Activated CD8-positive, alpha-beta memory T cell treated with anti-CD3 and anti-CD28 coated beads, Interleukin-2, amount 50 U/mL, for 4 hours (primary cell): Measurements from ENCODE around the gene P2RX4.
"Not testable (repeated sequence)": the region's sequence is repeated elsewhere in the genome, so short reads cannot be mapped to it uniquely, and the experiment has no call there.

Experiments used
- DNase-seq: peaks from one replicate; pipeline ENCODE4 v3.0.0-alpha.2; 2020

P2RX4 gene, protein sequence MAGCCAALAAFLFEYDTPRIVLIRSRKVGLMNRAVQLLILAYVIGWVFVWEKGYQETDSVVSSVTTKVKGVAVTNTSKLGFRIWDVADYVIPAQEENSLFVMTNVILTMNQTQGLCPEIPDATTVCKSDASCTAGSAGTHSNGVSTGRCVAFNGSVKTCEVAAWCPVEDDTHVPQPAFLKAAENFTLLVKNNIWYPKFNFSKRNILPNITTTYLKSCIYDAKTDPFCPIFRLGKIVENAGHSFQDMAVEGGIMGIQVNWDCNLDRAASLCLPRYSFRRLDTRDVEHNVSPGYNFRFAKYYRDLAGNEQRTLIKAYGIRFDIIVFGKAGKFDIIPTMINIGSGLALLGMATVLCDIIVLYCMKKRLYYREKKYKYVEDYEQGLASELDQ

DNA sequence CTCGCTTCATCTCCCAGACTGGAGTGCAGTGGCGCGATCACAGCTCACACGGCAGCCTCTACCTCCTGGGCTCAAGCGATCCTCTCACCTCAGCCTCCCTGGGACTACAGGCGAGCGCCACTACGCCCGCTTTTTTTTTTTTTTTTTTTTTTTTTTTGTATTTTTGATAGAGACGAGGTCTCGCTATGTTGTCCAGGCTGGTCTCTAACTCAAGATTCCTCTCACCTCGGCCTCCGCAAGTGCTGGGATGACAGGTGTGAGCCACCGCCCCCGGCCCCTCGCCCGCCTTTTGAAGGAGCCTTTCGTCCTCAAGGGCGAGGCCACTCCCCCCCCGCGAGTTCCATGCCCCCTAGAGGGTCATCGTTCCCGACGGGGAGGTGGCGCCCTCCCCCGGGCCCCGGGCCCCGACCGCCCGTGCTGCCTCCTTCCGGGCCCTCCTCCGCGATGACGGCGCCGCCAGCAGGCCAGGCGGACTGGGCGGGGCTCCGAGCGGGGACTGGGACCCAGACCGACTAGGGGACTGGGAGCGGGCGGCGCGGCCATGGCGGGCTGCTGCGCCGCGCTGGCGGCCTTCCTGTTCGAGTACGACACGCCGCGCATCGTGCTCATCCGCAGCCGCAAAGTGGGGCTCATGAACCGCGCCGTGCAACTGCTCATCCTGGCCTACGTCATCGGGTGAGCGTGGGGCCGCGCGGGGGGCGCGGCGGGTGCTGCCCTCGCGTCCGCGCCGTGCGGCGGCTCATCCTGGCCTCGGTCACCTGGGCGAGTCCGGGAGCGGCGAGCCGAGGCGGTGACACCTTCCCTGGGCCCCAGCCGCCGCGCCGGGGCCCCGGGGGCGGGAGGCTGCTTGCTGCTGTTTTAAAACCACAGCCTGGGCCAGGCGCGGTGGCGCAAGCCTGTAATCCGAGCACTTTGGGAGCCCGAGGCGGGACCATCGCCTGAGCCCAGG lies at the start of gene P2RX4:
Gene P2RX4 (plus strand): TSS at position 506 of the 949 bp plus-strand sequence. CDS start 36 bp downstream, at position 542.
- peak; percentile 86 for DNase-seq

DNA sequence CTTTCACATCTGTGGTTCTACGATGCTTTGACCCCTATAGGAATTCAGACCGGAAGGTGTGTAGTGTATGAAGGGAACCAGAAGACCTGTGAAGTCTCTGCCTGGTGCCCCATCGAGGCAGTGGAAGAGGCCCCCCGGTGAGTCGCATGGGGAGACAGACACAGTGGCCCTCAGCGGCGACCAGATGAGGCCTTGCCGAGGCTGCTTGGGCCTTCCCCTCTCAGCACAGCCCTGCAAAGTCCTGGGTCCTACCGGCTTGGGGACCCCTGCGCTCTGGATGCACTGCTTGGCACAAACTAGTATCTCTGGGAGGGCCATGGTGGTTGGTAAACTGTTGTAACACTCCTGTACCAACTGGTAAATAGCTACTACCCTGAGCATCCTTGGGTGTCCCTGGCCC lies 47.5 kb upstream of the P2RX4 start:
- no peak for DNase-seq

DNA sequence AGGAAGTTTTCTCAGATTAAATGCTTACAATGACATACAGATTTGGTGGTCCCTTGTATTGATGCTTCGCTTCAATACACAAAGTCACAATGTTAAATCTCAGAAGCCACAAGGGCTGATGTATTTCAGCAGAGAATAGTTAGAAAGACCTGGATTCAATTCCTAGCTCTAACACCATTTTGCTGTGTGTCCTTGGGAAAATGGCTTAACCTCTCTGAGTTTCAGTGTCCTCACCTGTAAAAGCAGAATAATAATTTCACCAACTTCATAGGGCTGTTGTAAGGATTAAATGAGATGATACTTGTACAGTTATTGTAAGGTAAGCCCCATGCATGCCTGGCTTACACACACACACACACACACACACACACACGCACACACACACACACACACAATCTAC lies 46.9 kb upstream of the P2RX4 start:
- DNase-seq = no peak

DNA sequence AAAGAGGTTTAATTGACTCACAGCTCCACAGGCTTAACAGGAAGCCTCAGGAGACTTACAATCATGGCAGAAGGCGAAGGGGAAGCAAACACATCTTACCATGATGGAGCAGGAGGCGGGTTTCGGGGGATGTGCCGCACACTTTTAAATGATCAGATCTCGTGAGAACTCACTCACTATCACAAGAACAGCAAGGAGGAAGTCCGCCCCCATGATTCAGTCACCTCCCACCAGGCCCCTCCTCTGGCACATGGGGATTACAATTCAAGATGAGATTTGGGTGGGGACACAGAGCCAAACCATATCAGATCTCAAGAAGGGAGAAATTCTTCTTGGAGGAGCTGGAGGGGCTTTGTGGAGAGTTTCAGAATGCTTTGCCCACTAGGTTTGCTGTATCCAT lies 45.1 kb upstream of the P2RX4 start:
- not testable (repeated sequence) for DNase-seq

DNA sequence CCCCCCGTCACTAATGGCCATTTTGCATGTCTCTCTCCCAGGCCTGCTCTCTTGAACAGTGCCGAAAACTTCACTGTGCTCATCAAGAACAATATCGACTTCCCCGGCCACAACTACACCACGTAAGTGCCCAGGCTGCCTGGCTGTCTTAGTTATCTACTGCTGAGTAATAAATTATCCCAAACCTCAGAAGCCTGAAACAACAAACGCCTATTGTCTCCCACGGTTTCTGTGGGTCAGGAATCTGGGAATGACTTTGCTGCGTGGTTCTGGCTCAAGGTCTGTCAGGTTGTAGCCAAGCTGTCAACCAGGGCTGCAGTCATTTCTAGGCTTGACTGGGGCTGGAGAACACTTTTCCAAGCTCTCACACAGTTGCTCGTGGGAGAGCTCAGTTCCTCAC lies 44.6 kb upstream of the P2RX4 start:
- no peak for DNase-seq

DNA sequence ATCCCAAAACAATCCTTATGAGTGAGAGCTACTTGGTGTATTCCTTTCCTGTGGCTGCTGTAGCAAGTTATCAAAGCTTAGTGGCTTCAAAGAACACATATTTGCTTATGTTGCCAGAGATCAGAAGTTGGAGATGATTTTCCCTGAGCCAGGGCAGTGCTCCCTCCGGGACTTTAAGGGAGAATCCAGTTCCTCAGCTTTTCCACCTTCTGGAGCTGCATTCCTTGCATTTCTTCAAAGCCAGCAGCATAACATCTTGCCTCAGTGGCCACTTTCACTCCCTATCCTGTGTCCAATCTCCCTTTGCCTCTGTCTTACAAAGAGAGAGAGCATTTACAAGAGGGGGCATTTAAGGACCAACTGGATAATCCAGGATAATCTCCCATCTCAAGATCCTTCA lies 43.6 kb upstream of the P2RX4 start:
- no peak for DNase-seq

DNA sequence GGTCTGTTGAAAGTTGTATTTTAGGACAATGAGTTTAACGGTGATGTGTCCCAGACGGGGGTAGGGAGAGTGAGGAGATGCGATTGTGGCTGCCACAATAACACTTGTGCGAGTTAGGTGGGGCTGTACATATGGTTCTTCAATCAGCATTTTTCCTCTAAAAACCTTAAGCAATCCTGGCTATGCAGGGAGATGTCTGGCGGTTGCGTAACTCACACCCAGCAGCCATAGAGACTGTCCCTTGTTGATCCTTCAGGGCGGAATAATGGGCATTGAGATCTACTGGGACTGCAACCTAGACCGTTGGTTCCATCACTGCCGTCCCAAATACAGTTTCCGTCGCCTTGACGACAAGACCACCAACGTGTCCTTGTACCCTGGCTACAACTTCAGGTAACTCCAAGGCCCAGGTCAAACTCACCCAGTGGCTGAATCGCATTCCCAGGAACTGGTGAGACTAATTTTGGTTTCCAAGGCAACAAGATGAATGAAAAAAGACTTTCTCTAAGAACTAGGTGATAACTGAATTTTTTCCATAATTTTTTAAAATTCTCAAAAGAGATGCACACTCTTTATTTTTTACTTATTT lies 42.6 kb upstream of the P2RX4 start:
- DNase-seq = no peak

DNA sequence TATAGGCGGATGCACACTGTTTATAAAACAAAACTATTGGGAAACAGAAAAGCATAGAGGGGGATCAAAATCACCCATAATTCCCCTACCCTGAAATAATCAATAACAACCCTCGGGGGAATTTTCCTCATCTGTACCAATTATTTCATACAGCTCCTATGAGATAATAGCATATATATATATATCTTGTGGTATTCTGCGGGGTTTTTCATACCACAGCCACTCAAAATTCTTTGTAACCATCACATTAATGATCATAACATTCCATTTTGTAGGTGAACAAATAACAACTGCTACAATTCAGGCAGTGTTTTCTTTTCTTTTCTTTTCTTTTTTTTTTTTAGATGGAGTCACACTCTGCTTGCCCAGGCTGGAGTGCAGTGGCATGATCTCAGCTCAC lies 42.0 kb upstream of the P2RX4 start:
- DNase-seq = no peak

DNA sequence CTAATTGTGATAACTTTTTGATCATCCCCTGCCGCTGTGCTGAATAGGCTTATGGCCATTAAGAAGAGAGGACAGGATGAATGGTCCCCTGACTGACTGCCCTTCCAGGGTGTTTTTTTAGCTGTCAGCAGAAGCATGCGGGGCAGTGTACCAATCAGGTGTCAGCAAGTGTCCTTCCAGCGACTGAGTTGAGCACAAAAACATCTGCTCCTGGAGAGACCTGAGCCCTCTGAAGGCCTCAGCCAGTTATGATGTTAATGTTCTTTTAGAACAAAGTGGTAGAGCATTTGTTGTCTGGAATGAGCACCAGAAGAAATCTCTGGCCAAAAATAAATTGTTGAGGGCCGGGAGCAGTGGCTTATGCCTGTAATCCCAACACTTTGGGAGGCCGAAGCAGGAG lies 39.8 kb upstream of the P2RX4 start:
- no peak for DNase-seq

DNA sequence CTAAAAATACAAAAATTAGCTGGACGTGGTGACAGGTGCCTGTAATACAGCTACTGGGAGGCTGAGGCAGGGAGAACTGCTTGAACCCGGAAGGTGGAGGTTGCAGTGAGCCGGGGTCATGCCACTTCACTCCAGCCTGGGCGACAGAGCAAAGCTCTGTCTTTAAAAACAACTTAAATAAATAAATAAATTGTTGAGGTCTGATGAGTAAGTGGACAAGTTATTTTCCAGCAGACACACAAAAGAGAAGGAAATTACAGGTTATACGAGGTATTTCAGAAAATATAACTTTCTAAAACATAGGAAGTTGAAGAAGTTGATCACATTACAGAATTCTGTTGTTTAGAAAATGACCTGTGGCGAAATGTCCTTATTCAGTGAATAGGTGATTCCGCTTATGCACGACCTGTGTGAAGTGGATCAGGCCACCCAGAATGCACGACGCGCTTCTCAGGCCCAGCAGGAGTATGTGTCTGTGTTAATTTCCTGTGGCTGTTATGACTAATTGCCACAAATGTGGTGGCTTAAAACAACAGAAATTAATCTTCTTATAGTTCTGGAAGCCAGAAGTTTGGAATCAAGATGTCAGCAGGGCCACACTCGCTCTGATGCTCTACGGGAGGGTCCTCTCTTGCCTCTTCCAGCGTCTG lies 39.2 kb upstream of the P2RX4 start:
- DNase-seq = no peak

DNA sequence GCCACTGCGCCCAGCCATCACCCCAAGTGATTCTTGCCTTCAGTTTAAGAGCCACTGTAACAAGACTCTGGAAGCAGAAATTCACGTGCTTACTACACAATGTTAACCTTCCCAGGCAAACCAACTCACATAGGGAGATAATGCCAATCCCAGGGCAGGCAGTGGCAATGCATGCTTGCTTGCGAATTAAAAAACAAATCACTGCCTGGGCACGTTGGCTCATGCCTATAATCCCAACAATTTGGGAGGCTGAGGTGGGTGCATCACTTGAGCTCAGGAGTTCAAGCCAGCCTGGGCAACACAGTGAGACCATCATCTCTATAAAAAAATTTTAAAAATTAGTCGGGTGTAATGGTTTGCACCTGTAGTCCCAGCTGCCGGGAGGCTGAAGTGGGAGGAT lies 37.8 kb upstream of the P2RX4 start:
- DNase-seq = no peak

DNA sequence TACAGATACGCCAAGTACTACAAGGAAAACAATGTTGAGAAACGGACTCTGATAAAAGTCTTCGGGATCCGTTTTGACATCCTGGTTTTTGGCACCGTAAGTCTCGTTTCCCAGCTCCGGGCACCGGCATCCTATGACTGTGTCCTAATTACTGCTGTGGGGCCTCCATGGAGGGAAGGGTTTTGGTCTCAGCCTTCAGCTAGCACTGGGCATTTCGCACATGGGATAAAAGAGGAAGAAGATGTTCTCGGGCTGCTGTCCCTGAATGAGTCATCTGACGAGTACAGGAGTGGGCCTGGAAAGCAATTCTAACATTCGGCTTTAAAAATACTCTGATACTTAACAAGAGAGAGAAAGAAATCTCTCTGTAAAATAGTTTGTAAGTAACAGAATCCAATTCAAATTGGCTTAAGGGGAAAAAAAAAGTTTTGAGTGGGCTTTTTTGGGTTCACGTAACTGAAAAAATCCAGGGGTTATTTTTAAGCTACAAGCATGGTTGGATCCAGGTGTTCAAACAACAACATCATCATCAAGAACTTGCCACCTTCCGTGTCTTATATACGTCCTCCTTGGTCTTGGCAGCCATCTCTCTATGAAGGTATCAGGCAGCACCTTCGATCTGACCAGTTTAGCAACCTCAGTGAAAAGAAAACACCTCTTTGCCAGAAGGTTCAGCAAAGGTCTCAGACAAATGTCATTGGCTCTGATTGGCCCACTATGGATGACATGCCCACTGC lies 34.4 kb upstream of the P2RX4 start:
- no peak for DNase-seq

DNA sequence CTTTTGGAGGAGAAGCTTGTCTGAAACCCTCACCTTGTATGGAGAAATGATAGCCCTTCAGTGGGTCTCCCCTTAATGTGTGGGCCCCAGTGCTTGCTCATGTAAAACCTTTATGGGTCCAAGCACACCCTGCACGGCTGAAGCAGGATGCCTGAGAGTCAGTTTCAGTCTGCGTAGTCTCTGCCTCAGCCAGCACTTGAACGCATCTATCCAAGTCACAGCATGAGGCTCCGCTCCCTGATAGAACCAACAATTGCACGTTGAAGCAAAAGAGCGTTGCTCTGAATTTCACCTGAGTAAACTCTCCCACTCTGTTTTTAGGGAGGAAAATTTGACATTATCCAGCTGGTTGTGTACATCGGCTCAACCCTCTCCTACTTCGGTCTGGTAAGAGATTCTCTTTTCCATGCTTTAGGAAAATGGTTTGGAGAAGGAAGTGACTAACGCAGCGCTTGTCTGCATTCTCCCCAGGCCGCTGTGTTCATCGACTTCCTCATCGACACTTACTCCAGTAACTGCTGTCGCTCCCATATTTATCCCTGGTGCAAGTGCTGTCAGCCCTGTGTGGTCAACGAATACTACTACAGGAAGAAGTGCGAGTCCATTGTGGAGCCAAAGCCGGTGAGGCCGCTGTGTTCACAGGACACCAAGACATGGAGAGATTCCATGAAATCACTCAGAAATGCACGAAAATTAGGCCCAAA lies 33.0 kb upstream of the P2RX4 start:
- no peak for DNase-seq

DNA sequence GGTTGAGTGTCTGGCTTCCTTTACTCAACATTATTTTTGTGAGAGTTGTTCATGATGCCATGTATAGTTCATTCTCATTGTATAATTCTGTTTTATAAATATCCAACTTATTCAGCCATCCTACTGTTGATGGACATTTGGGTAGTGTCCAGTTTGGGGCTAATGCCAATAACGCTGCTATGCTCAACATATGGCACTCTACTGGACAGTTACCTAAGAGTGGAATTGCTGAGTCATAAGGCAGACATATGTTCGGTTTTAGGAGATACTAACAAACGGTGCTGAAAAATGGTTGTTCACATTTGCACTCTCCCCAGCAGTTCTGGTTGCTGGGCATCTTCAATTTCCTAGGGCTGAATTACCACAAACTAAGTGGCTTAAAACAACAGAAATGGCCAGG lies 28.7 kb upstream of the P2RX4 start:
- no peak for DNase-seq

DNA sequence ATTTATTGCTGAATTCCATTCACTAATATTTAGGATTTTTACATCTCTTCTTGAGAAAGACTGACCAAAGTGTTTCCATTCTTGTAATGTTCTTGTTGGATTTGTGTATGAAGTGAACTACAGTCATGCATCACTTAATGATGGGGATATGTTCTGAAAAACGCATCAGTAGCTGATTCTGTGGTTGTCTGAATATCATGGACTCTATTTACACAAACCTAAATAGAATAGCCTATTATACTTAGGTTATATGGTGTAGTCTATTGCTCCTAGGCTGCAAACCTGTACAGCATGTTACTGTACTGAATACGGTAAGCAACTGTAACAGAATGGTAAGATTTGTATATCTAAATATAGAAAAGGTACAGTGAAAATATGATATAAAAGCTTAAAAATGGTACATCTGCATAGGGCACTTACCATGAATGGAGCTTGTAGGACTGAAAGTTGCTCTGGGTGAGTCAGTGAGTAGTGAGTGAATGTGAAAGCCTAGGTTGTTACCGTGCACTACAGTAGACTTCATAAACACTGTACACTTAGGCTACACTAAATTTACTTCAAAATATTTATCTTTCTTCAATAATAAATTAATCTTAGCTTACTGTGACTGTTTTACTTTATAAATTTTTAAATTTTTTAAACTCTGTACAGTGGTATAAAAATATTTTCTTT lies 27.6 kb upstream of the P2RX4 start:
- no peak for DNase-seq

DNA sequence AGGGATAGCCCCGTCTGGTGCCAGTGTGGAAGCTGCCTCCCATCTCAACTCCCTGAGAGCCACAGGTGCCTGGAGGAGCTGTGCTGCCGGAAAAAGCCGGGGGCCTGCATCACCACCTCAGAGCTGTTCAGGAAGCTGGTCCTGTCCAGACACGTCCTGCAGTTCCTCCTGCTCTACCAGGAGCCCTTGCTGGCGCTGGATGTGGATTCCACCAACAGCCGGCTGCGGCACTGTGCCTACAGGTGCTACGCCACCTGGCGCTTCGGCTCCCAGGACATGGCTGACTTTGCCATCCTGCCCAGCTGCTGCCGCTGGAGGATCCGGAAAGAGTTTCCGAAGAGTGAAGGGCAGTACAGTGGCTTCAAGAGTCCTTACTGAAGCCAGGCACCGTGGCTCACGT lies 25.5 kb upstream of the P2RX4 start:
- no peak for DNase-seq

DNA sequence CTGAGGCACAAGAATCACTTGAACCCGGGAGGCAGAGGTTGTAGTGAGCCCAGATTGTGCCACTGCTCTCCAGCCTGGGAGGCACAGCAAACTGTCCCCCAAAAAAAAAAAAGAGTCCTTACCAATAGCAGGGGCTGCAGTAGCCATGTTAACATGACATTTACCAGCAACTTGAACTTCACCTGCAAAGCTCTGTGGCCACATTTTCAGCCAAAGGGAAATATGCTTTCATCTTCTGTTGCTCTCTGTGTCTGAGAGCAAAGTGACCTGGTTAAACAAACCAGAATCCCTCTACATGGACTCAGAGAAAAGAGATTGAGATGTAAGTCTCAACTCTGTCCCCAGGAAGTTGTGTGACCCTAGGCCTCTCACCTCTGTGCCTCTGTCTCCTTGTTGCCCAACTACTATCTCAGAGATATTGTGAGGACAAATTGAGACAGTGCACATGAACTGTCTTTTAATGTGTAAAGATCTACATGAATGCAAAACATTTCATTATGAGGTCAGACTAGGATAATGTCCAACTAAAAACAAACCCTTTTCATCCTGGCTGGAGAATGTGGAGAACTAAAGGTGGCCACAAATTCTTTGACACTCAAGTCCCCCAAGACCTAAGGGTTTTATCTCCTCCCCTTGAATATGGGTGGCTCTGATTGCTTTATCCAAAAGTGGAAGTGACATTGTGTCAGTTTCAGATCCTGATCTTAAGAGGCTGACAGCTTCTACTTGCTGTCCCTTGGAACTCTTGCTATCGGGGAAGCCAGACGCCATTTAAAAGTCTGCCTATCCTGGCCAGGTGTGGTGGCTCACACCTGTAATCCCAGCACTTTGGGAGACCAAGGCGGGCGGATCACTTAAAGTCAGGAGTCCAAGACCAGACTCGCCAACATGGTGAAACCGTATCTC lies 24.7 kb upstream of the P2RX4 start:
- no peak for DNase-seq

DNA sequence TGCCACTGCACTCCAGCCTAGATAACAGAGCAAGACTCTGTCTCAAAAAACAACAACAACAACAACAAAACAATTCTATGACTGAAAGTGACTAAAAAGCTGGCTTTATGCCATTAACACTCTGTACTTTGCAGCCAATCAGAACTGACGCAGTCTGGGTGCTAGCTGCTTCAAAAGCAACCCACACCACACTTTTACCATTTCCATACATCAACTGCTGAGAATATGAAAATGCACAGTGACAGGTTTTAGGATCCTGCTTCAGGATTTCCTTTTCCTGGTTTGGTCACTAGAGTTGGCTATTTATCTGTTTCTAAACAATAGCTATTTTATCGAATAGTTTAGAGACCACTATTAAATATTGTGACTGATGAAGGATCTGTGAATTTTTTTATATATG lies 23.1 kb upstream of the P2RX4 start:
- no peak for DNase-seq

DNA sequence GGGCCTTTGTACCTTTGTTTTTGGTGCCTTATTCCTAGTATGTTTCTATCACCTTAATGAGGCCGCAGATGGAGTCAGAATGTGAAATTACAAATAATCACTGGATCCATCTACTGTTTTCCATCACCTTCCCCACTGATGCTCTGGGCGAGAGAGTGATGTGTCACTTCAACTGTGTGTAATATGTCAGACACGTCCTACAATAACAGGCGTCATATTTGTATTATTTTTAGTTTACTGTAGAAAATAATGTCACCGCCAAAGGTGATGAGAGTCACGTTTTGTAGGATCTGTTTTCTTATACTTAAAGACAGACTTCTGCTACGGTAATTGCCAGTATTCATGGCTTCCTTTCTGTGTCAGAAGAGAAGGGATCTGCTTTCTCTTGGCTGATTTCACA lies 22.4 kb upstream of the P2RX4 start:
- no peak for DNase-seq

DNA sequence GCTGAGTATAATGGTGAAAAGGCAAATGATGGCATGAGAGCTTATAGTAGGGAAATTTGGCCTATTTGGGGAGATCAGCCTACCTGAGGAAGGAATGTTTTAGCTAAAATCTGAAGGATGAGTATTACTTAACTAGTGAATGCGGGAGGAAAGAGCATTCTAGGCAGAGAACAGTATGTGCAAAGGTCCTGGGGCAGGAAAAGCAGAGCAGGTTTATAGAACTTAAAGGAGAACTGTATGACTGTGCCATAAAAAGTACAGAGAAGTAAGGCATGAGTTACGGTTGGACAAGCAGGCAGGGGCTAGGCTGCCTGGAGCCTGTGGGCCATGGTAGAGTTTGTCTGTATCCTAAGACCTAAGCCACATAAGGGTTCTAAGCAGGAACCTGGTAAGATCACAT lies 21.7 kb upstream of the P2RX4 start:
- no peak for DNase-seq
